Left ventricle myocardium inferior (tissue), 1 donor: Measurements from ENCODE around the gene QRICH2. TPM values are rescaled to one million over a fixed set of nuclear protein-coding genes. Genes with fewer than 3 reads are reported as not detected.
A peak's percentile ranks its signal among the peaks of the same experiment; 100 is the strongest.

Experiments used
- DNase-seq: peaks from one replicate; pipeline ENCODE4 v3.0.0-alpha.2; 2020
- H3K27ac ChIP-seq: fragments of 200-600 bp; replicated peaks from 2 replicates; pipeline ENCODE4 v1.8.0; 2021
- H3K27me3 ChIP-seq: fragments of 200-600 bp; 2 replicates; pipeline ENCODE4 v1.8.0; 2021; ENCODE audit warnings: low read depth
- H3K36me3 ChIP-seq: fragments of 200-600 bp; 2 replicates; pipeline ENCODE4 v1.8.0; 2021
- H3K4me1 ChIP-seq: fragments of 200-600 bp; 2 replicates; pipeline ENCODE4 v1.8.0; 2021
- H3K4me3 ChIP-seq: fragments of 200-600 bp; 2 replicates; pipeline ENCODE4 v1.8.0; 2021; ENCODE audit warnings: mild to moderate bottlenecking, moderate library complexity
- H3K9me3 ChIP-seq: fragments of 200-600 bp; replicated peaks from 2 replicates; pipeline ENCODE4 v1.8.0; 2021
- intact Hi-C: fragments of 100-400 bp; cut with micrococcal nuclease; formaldehyde crosslinking; loops from one replicate; pipeline ENCODE4 v1.11.0; 2022
- total RNA-seq: library from RNA; stranded (reverse); fragmentation: NEBNext Ultra II Directional; extraction: Animal tissue kit (Norgen Biotek cat#: 25700); gene quantifications from one replicate; pipeline ENCODE4 v1.2.1, GENCODE V29; 2021
- TF ChIP-seq, protein P1 (sequence below): fragments of 200-600 bp; IDR thresholded peaks from 2 replicates; pipeline ENCODE4 v1.8.0; 2021; ENCODE audit warnings: antibody characterized with exemption, mild to moderate bottlenecking, borderline replicate concordance
- donor health status: DM: no; HTN: yes; CAD: no; lungs with severe emphysema.

QRICH2 gene
- total RNA-seq, 1 donor from 2014 or later, result 2.4 TPM

DNA sequence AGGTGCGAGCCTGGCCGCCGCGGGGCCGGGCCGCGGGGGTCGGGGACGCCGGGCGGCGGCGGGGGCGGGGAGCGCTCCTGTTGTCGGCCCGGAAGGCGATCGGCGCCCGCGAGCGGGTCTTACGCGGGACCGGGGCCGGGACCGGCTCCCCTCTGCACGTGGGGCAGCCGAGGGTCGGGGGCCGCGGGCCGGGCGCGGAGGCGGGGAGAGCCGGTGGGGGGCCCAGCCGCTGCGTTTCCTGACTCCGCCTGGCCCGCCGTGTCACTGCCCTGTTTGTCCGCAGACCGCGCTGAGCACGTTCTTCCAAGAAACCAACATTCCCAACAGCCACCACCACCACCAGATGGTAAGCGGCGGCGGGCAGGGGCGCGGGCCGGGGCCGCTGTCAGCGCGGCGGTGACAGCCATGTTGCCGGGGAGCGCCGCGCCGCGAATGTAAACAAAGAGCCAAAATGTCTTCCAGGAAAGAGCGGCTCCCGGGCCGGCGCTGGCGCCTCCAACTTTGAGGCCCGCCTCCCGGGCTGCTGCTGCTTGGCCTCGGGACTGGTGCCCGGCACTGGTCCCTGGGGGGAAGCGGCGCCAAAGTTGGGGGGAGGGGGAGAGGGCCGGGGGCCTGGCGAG, 42.3 kb downstream of the QRICH2 start:
- Histone ChIP-seq H3K36me3 (peaks cover 13% of the 10 kb centered on the region), H3K4me3 (peak overlapping the region; percentile 93), H3K27ac (peak overlapping the region; percentile 96), H3K27me3 (no peaks in the 10 kb centered on the region), H3K9me3 (no peaks in the 10 kb centered on the region), H3K4me1 (peaks cover 71% of the 10 kb centered on the region)
- intact Hi-C loops, result no loop called here
- TF ChIP-seq, protein P1, sequence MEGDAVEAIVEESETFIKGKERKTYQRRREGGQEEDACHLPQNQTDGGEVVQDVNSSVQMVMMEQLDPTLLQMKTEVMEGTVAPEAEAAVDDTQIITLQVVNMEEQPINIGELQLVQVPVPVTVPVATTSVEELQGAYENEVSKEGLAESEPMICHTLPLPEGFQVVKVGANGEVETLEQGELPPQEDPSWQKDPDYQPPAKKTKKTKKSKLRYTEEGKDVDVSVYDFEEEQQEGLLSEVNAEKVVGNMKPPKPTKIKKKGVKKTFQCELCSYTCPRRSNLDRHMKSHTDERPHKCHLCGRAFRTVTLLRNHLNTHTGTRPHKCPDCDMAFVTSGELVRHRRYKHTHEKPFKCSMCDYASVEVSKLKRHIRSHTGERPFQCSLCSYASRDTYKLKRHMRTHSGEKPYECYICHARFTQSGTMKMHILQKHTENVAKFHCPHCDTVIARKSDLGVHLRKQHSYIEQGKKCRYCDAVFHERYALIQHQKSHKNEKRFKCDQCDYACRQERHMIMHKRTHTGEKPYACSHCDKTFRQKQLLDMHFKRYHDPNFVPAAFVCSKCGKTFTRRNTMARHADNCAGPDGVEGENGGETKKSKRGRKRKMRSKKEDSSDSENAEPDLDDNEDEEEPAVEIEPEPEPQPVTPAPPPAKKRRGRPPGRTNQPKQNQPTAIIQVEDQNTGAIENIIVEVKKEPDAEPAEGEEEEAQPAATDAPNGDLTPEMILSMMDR, result no peak
- DNase-seq, result peak; percentile 70

DNA sequence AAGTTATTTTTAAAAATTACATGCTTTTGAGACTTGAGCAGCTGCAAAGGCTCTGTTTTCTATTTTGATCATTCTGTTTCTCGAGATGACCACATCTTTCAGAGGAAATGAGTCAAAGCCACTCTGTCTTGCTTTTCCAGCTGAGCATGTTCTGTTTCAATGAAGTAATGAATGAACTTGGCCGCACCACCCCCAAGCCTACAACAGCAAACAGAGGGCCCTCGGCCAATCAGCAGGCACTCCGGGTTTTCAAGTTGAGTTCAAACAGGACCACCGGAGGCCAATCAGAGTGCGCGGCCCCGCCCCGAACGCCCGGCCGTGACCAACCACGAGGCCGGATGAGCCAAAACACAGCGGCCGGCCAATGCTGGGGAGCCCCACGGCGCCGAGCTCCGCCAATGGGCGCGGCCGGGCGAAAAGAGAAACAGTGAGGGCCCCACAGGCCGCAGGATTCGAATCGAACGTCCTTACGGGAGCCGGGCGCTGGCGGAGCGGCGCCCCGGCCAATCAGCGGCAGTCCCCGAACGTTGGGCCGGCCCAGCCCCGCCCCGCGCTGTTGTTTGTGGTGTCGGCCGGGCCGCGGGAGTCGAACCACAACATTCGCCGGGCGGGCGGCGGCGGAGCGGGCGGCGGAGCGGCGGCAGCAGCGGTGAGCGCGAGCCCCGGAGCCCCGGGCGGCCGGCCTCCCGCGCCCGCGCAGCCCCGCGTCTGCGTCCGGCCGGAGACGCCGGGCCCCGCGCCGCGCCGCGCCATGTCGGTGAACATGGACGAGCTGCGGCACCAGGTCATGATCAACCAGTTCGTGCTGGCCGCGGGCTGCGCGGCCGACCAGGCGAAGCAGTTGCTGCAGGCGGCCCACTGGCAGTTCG, 43.1 kb downstream of the QRICH2 start, which contains the start of gene UBALD2:
UBALD2 (plus strand) TSS at position 594 of the 869 bp plus-strand sequence; CDS start at position 752, 158 bp downstream.
- Histone ChIP-seq H3K9me3 (no peaks in the 10 kb centered on the region), H3K4me3 (peak within 1 kb of the TSS; percentile 93), H3K27ac (peak within 1 kb of the TSS; percentile 96), H3K27me3 (no peaks in the 10 kb centered on the region), H3K4me1 (peaks cover 64% of the 10 kb centered on the region), H3K36me3 (peaks cover 6% of the 10 kb centered on the region)
- intact Hi-C loops, result no loop called here
- peak; percentile 100 for DNase-seq
- TF ChIP-seq, protein P1, result no peak

DNA sequence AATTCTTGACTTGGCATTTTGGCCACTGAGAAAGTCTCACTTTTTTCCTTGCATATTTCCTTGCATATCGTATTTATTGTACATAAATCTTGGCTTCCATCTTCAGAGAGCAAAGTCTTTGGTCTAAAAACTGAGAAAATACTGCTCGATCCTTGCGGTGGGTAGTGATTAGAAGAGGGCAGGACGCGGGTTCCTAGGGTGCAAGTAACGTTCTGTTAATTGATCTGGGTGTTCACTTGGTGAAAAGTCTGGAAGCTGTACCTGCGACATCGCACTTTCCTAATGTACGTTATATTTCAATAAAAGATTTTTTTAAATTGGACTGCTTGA, 43.7 kb downstream of the QRICH2 start:
- TF ChIP-seq, protein P1, result no peak
- H3K27ac ChIP-seq, result peak overlapping the region; percentile 67
- no peaks in the 10 kb centered on the region for H3K9me3 ChIP-seq
- no peak for DNase-seq
- peaks cover 64% of the 10 kb centered on the region for H3K4me1 ChIP-seq
- H3K27me3 ChIP-seq, result no peaks in the 10 kb centered on the region
- intact Hi-C loops, result no loop called here
- peak overlapping the region; percentile 22 for H3K4me3 ChIP-seq
- H3K36me3 ChIP-seq, result no peaks in the 10 kb centered on the region

DNA sequence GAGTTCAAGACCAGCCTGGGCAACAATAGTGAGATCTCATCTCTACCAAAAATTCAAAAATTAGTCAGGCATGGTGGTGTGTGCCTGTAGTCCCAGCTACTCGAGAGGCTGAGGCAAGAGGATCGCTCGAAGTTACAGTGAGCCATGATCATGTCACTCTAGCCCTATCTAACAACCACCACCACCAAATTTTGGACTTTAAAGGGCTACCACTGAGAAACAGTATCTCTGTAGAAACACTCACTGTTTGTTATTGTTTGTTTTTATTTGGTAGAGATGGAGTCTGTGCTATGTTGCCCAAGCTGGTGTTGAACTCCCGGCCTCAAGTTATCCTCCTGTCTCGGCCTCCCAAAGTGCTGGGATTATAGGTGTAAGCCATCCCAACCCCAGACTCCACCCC, 44.2 kb downstream of the QRICH2 start:
- H3K27me3 ChIP-seq, result no peaks in the 10 kb centered on the region
- no peaks in the 10 kb centered on the region for H3K9me3 ChIP-seq
- no peaks in the 10 kb centered on the region for H3K36me3 ChIP-seq
- no peak overlapping the region for H3K4me3 ChIP-seq
- TF ChIP-seq, protein P1, result no peak
- peak overlapping the region; percentile 67 for H3K27ac ChIP-seq
- intact Hi-C loops, result no loop called here
- DNase-seq, result no peak
- peaks cover 64% of the 10 kb centered on the region for H3K4me1 ChIP-seq

DNA sequence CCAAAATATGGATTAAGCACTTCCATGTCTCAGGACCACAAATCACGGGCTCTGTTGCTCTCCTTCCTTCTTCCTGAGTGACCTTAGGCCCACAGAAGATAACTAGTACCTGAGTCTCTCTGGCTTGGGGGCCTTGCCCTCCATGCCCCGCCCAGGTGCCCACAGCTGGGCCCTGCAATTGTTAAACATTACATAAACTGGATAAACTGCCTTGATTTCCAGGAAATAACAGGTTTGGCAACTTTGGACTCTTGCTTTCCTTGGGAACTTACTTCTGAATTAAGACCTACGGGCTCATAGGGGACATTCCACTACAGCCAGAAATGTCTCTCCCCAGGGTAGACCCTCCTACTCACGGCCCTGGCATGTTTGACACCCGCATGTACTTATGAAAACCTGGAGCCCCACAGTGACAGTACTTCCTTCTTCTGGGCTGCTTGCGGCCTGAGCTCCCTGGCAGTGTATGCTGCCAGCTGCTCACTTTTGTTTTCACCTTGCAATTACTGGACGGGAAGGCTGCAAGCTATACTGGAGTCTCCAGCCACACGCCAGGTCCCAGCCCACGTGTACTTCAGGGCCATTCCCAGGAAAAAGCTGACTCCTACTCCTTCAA, 45.2 kb downstream of the QRICH2 start:
- Histone ChIP-seq H3K4me1 (peaks cover 54% of the 10 kb centered on the region), H3K36me3 (no peaks in the 10 kb centered on the region), H3K9me3 (no peaks in the 10 kb centered on the region), H3K4me3 (no peak overlapping the region), H3K27ac (peak overlapping the region; percentile 53), H3K27me3 (no peaks in the 10 kb centered on the region)
- no peak for DNase-seq
- intact Hi-C loops, result no loop called here
- TF ChIP-seq, protein P1, result no peak
